Measurements from ENCODE around the gene KAT2A. TPM values are rescaled to one million over a fixed set of nuclear protein-coding genes. Genes with fewer than 3 reads are reported as not detected.

Gene KAT2A
- total and polyA plus RNA-seq, 9 of the 15 experiments (the other 6 are each of a cell fraction or from before 2014, with no cell fraction given) = 1.5 to 80.4 (median 31.9) TPM

GRCh38 chr17:42068979-42069378, 52.2 kb downstream of the KAT2A start:
- peaks cover 8 to 33% of the 10 kb centered on the region in 2 experiments; a peak in 4 of 5 replicates for H3K27me3 ChIP-seq (ENCODE audit: control insufficient read depth in 2 of 2, insufficient read depth in 2 of 2, low read length in 2 of 2)
- no peaks in the 10 kb centered on the region for H4K20me1 ChIP-seq (replicated peaks; ENCODE audit: control insufficient read depth, insufficient read depth, low read length)
- H2AFZ ChIP-seq (ENCODE audit: low read depth, low read length) = no peak overlapping the region
- no peak for FAIRE-seq
- intact Hi-C loops (cut with micrococcal nuclease) (no loop called here), in situ Hi-C loops (cut with MboI) (no loop called here)
- POLR2A ChIA-PET = interaction anchor here (0.5 kb wide), 1 partner anchor 446 kb away, joined by 6 read pairs; no protein-coding TSS in a partner anchor
- CTCF ChIA-PET (ENCODE audit: low intra/inter-chr PET ratio) = interaction anchor here (1.3 to 3.8 kb wide), 2 partner anchors 33 to 48 kb away, joined by 6 to 33 read pairs; no protein-coding TSS in a partner anchor
- no peaks in the 10 kb centered on the region for H3K79me2 ChIP-seq (ENCODE audit: control insufficient read depth, insufficient read depth, low read length)
- peak; percentile 24; the same call in 1 of the 3 replicates for ATAC-seq
- no TSS peak for BruUV-seq (replicated peaks)
- H3K9me1 ChIP-seq (ENCODE audit: control insufficient read depth, insufficient read depth, low read length) = no peaks in the 10 kb centered on the region
- TF ChIP-seq MYBL2 (IDR thresholded peaks at IDR 0.05; ENCODE audit: low read depth) (no peak), MYBL2 (CRISPR knock-in tag; IDR thresholded peaks at IDR 0.05; ENCODE audit: borderline replicate concordance) (no peak), ESRRA (IDR thresholded peaks at IDR 0.05; ENCODE audit: borderline replicate concordance, low read depth) (no peak), ZFPM2 (CRISPR knock-in tag; IDR thresholded peaks at IDR 0.05) (no peak), E2F4 (CRISPR knock-in tag; IDR thresholded peaks at IDR 0.05; ENCODE audit: low read depth) (no peak), RAD21 (CRISPR knock-in tag; conservative IDR thresholded peaks at IDR 0.05 in 1 of 2, IDR thresholded peaks at IDR 0.05 in 1 of 2) (no peak), NFRKB (IDR thresholded peaks at IDR 0.05; ENCODE audit: low read depth) (no peak)
- TF ChIP-seq, protein P1, sequence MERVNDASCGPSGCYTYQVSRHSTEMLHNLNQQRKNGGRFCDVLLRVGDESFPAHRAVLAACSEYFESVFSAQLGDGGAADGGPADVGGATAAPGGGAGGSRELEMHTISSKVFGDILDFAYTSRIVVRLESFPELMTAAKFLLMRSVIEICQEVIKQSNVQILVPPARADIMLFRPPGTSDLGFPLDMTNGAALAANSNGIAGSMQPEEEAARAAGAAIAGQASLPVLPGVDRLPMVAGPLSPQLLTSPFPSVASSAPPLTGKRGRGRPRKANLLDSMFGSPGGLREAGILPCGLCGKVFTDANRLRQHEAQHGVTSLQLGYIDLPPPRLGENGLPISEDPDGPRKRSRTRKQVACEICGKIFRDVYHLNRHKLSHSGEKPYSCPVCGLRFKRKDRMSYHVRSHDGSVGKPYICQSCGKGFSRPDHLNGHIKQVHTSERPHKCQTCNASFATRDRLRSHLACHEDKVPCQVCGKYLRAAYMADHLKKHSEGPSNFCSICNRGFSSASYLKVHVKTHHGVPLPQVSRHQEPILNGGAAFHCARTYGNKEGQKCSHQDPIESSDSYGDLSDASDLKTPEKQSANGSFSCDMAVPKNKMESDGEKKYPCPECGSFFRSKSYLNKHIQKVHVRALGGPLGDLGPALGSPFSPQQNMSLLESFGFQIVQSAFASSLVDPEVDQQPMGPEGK (CRISPR knock-in tag; IDR thresholded peaks at IDR 0.05; ENCODE audit: borderline replicate concordance) = no peak
- TF ChIP-seq, protein P2, sequence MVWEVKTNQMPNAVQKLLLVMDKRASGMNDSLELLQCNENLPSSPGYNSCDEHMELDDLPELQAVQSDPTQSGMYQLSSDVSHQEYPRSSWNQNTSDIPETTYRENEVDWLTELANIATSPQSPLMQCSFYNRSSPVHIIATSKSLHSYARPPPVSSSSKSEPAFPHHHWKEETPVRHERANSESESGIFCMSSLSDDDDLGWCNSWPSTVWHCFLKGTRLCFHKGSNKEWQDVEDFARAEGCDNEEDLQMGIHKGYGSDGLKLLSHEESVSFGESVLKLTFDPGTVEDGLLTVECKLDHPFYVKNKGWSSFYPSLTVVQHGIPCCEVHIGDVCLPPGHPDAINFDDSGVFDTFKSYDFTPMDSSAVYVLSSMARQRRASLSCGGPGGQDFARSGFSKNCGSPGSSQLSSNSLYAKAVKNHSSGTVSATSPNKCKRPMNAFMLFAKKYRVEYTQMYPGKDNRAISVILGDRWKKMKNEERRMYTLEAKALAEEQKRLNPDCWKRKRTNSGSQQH (CRISPR knock-in tag; IDR thresholded peaks at IDR 0.05) = no peak
- no peaks in the 10 kb centered on the region for H3K36me3 ChIP-seq (ENCODE audit: control insufficient read depth, insufficient read depth, low read length)
- H3K4me1 ChIP-seq (replicated peaks in 1 of 2; ENCODE audit: control insufficient read depth in 2 of 2, insufficient read depth in 2 of 2, low read length in 2 of 2) = peaks cover 0 to 14% of the 10 kb centered on the region in 2 experiments; a peak in 3 of 5 replicates
- H3K27ac ChIP-seq (ENCODE audit: extremely low read depth, low read depth, low read length) = no peak overlapping the region
- H3K9ac ChIP-seq (ENCODE audit: insufficient read depth in 1 of 2, low read depth in 2 of 2, low read length in 2 of 2) = peak overlapping the region in 1 of 2 experiments; percentile 63; a peak in 1 of 4 replicates
- 21% methylated on average over 2 of the region's 3 CpGs for WGBS (ENCODE audit: insufficient coverage, low coverage, missing lambda C conversion rate)
- no peaks in the 10 kb centered on the region for H3K9me3 ChIP-seq (replicated peaks; ENCODE audit: control insufficient read depth, insufficient read depth, low read depth, low read length)
- no peak overlapping the region for H3K4me2 ChIP-seq (ENCODE audit: insufficient read depth, low read length)
- no peak overlapping the region for H3K4me3 ChIP-seq
- DNase-seq (ENCODE audit: extremely low read depth in 1 of 4, low spot score in 3 of 4) = no peak
